DMS53 (cell line): Measurements from ENCODE around the gene ABCA2.
A peak's percentile ranks its signal among the peaks of the same experiment; 100 is the strongest.

Experiments
- DNase-seq: peaks from one replicate; lab custom pipeline; 2025; lab: John Stamatoyannopoulos, UW

The ABCA2 gene

DNA sequence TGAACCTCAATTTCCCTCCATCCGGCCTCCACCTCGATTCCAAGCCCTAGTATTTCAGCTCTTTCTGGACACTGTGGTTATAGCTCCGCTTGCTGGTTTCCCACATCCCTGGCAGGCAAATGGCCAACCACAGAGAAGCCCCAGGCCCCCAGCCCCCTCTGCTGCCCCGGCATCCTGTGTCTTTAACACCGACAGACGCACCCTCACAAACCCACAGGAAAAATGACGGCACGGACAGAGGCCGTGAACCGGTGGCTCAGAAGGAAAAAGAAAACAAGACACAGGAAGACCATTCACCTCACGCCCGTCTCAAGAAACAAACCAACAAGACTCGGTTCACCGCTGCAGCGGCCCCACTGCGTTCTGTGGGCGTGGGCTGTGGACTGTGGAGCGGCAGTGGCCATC lies 30.2 kb downstream of the ABCA2 start:
- DNase-seq: no peak

DNA sequence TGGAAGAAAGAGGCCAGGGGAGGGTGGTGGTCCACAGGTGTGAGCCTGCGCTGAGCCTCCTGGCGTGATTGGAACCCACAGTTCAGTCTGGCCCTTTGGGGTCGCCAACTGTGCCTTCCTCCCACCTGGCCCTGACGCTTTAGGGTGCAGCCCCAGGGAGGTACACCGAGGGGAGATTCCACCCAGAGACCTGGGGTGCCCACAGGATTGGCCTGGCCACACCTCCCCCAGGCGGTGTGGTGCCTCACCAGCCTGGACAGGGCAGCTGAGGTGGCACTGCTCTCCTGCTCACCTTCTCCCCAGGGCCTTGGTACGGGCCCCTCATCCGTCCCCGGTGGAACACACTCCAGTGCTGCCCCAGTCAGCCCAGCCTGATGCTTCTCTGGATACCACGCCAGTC lies 30.7 kb downstream of the ABCA2 start:
- DNase-seq: no peak

GRCh38 chr9:136996361-136997292 lies 31.4 kb downstream of the ABCA2 start, which contains the start of gene CLIC3:
CLIC3 (minus strand) TSS chr9:136996568; CDS start chr9:136996543, 25 bp downstream.
- peak; percentile 58 for DNase-seq

DNA sequence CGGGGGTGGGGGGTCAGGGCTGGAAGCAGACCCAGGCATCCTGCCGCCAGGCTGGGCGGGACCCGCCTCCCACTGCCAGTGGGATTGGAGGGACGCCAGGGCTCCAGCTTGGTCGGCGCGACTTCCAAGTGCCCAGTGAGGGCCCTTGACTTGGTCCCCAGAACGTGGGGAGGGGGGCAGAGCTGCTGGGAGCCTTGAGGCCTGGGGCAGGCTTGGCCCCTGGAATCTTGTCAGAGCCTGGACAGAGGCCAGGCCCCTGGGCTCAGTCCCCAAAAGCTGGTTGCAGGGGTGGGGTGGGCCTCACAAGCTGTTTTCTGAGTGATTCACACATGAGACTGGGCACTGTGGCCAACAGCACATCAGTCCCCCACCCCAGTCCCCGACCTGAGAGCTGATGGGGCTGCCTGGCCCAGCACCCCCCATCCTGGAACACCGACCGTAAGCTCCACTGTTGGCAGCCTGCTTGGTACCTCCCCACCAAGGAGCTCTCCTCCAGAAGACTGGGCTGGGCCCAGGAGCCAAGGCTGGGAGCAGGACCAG lies 32.2 kb downstream of the ABCA2 start:
- peak; percentile 53 for DNase-seq

- peak; percentile 66 for DNase-seq
Measured at GRCh38 chr9:136995362-136995761, 32.7 kb downstream of the ABCA2 start.

- peak; percentile 82 for DNase-seq
Measured at GRCh38 chr9:136994888-136995230, 33.2 kb downstream of the ABCA2 start.

GRCh38 chr9:136994180-136994887 lies 33.7 kb downstream of the ABCA2 start:
- no peak for DNase-seq

- DNase-seq: no peak
Measured at GRCh38 chr9:136992819-136993369, 35.1 kb downstream of the ABCA2 start.

- peak; percentile 95 for DNase-seq
Measured at GRCh38 chr9:136991993-136992818, 35.8 kb downstream of the ABCA2 start, which contains the start of gene PAXX. PAXX (plus strand) TSS chr9:136992422; CDS start chr9:136992444, 22 bp downstream.

- DNase-seq: no peak
Measured at GRCh38 chr9:136990242-136990911, 37.7 kb downstream of the ABCA2 start.

- no peak for DNase-seq
Measured at GRCh38 chr9:136988872-136989271, 39.2 kb downstream of the ABCA2 start.

DNA sequence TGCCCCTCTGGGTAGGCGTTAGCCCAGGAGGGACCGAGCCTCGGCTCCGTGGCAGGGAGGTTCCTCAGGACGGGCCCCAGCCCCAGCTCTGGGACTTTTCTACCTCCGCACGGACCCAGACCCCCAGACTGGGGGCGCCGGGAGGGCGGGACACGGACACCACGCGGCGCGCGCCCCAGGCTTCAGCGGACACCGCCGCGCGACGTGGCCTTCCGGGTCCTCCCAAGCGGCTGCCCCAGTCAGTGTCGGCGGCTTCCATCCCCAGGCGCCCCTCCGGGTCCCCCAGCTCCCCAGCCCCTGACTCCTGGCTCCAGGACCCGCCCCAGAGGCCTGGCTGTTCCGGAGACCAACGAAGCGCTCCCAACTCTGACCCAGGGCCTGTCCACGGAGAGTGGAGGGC lies 42.2 kb downstream of the ABCA2 start:
- no peak for DNase-seq

DNA sequence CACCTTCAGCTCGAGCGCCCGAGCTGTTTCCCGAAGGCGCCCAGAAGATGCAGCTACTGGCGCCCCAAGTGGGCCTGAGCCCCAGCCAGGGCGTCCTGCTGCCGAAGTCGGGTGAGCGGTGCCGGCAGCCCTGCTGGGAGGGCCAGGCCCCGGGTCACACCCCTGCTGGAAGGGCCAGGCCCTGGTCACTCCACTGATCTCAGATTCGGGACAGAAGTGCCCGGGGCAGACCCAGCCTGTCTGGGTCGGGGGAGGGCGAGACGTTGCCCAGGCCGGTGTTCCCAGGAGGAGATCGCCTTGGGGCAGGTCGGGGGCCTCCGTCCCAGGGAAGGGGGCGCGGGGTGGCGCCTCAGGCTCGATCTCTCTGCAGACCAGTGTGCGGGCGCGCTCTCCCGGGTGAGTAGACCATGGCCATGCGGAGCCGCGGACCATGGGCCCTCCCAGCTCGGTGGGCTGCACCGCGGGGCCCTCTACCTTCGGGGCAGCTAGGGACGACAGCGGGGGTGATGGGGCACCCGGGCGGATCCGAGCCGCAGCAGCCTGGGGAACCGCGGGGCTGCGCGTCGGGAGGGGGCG lies 42.9 kb downstream of the ABCA2 start:
- DNase-seq: no peak

GRCh38 chr9:136984464-136985026 lies 43.5 kb downstream of the ABCA2 start:
- no peak for DNase-seq

GRCh38 chr9:136983656-136984314 lies 44.3 kb downstream of the ABCA2 start:
- no peak for DNase-seq

DNA sequence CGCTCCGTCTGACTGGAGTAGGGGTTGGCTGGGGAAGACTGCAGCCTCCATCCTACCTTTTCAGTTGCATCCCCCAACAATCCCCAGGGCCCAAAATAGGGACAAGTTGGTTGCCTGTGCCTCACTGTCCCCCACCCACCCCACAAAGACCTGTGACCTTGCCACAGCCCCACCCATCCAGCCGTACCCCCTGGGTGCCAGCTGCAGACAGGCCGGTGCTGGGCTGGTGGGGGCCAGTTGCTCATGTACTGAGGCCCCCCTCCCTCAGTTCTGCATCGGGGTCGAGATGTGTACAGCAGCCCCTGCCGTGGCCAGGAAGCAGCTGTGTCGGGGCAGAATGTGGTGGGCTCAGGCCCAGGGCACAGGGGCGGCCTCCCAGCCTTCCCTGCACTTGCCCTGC lies 44.9 kb downstream of the ABCA2 start:
- DNase-seq: no peak

- DNase-seq: no peak
Measured at GRCh38 chr9:136982232-136983051, 45.6 kb downstream of the ABCA2 start, which contains the start of gene LCNL1. LCNL1 (plus strand) TSS chr9:136982993; CDS start chr9:136983587, 594 bp downstream.

- no peak for DNase-seq
Measured at GRCh38 chr9:136981588-136982231, 46.3 kb downstream of the ABCA2 start.
